Activated CD8-positive, alpha-beta T cell treated with anti-CD3 and anti-CD28 coated beads for 36 hours (primary cell): ENCODE data around the gene DAB1. TPM values are rescaled to one million over a fixed set of nuclear protein-coding genes. Genes with fewer than 3 reads are reported as not detected.

Experiments used
- ATAC-seq: fragments of 200-7000 bp; cut with Tn5 transposase; one replicate; pipeline ENCODE4 v1.10.0; 2021; ENCODE audit warnings: mild to moderate bottlenecking, moderate library complexity
- CTCF ChIA-PET: fragments of 350-600 bp; sonication (Branson Sonifier 250); formaldehyde crosslinking; loops from one replicate; lab custom pipeline; 2021; ENCODE audit warnings: antibody characterized with exemption; lab: Charles Lee
- POLR2A ChIA-PET: fragments of 350-600 bp; sonication (Branson Sonifier 250); formaldehyde crosslinking; loops from one replicate; lab custom pipeline; 2021; ENCODE audit warnings: antibody characterized with exemption; lab: Charles Lee
- DNase-seq: peaks from one replicate; pipeline ENCODE4 v3.0.0-alpha.2; 2020
- H3K27ac Mint-ChIP-seq: one replicate; pipeline ENCODE4 v1.8.0; 2021; ENCODE audit warnings: mild to moderate bottlenecking, mixed read lengths
- H3K27me3 Mint-ChIP-seq: one replicate; pipeline ENCODE4 v1.8.0; 2021; ENCODE audit warnings: mixed read lengths
- H3K36me3 Mint-ChIP-seq: one replicate; pipeline ENCODE4 v1.8.0; 2021; ENCODE audit warnings: low read depth, mixed read lengths
- H3K4me1 Mint-ChIP-seq: one replicate; pipeline ENCODE4 v1.8.0; 2021; ENCODE audit warnings: low read depth, mixed read lengths
- H3K4me3 Mint-ChIP-seq: one replicate; pipeline ENCODE4 v1.8.0; 2021; ENCODE audit warnings: mild to moderate bottlenecking, moderate library complexity, mixed read lengths
- H3K9me3 Mint-ChIP-seq: one replicate; pipeline ENCODE4 v1.8.0; 2021; ENCODE audit warnings: mixed read lengths
- intact Hi-C: fragments of 100-400 bp; cut with micrococcal nuclease; formaldehyde crosslinking; loops from one replicate; pipeline ENCODE4 v1.10.0; 2022
- total RNA-seq, 2 experiments: library from RNA; stranded (reverse); gene quantifications; one replicate each; pipeline ENCODE4 v1.2.3, GENCODE V29; 2021
- TF ChIP-seq, protein P1 (sequence below): fragments of 200-600 bp; IDR thresholded peaks from one replicate; pipeline ENCODE4 v1.8.0; 2022; ENCODE audit warnings: antibody characterized with exemption, mild to moderate bottlenecking

DAB1 gene
- total RNA-seq, 2 experiments from 2014 or later = not detected

DNA sequence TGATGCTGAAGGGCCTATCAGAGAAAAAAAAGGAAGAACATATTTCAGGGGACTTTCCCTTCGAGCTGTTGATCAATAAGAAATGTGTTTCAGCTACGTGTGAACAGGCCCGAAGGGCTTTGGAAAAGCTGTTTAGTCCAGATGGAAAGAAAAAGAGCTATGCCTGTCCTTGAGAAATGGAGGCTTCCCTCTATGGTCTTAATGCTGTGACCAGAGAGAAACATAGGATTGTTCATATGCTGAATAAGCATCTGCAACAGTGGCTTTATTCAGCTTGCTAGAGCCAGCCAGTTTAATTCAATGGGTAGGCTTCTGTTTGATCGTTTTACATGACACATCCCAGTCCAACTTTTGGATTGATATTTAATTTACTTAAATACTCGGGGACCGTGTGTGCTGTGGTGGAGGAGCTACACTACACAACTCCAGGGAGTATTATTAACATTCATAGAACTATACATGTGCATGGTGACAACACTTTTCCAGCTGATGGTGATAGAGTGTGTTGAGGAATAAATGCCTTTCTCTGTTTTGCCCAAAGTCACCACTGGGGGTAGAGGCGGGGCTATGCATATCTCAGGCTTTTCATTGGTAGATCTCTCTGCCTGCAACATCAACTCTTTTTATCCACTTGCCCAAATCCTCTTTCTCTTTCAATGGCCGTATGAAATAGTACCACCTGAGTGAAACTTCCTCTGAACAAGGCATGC lies 351.3 kb downstream of the DAB1 start:
- H3K4me1 Mint-ChIP-seq = no peaks in the 10 kb centered on the region
- CTCF ChIA-PET = no interaction called here

DNA sequence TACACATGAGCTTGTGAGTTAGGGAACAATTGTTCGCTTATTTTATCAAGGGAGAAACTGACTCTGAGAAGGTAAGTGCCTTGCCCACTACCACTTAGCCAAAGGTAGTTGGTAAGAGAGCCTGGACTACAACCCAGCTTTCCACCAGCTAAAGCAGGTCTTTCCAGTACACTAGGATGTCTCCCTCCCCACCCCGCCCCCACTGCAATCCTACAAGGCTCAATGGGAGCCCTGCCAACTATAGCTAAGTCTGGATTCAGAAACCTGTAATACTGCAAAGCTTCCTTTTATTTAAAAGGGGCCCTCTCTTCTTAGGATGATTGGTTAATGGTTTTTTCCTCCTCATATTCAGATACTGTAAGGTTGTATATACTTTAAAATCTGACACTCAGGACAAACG lies 356.0 kb downstream of the DAB1 start:
- no peak for ATAC-seq
- POLR2A ChIA-PET = no interaction called here
- TF ChIP-seq, protein P1, sequence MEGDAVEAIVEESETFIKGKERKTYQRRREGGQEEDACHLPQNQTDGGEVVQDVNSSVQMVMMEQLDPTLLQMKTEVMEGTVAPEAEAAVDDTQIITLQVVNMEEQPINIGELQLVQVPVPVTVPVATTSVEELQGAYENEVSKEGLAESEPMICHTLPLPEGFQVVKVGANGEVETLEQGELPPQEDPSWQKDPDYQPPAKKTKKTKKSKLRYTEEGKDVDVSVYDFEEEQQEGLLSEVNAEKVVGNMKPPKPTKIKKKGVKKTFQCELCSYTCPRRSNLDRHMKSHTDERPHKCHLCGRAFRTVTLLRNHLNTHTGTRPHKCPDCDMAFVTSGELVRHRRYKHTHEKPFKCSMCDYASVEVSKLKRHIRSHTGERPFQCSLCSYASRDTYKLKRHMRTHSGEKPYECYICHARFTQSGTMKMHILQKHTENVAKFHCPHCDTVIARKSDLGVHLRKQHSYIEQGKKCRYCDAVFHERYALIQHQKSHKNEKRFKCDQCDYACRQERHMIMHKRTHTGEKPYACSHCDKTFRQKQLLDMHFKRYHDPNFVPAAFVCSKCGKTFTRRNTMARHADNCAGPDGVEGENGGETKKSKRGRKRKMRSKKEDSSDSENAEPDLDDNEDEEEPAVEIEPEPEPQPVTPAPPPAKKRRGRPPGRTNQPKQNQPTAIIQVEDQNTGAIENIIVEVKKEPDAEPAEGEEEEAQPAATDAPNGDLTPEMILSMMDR = no peak
- CTCF ChIA-PET = no interaction called here
- Mint-ChIP-seq H3K4me1 (no peaks in the 10 kb centered on the region), H3K36me3 (no peaks in the 10 kb centered on the region), H3K27ac (no peak overlapping the region), H3K27me3 (peaks cover 2% of the 10 kb centered on the region), H3K4me3 (no peak overlapping the region), H3K9me3 (no peaks in the 10 kb centered on the region)
- intact Hi-C loops = no loop called here
- DNase-seq = no peak

More for the DNA sequence above, 351.3 kb downstream of the DAB1 start:
- TF ChIP-seq, protein P1 = no peak
- Mint-ChIP-seq H3K27ac (no peak overlapping the region), H3K27me3 (peaks cover 2% of the 10 kb centered on the region), H3K4me3 (no peak overlapping the region), H3K36me3 (no peaks in the 10 kb centered on the region), H3K9me3 (no peaks in the 10 kb centered on the region)
- no peak for DNase-seq
- no peak for ATAC-seq
- POLR2A ChIA-PET = no interaction called here
- intact Hi-C loops = no loop called here

DNA sequence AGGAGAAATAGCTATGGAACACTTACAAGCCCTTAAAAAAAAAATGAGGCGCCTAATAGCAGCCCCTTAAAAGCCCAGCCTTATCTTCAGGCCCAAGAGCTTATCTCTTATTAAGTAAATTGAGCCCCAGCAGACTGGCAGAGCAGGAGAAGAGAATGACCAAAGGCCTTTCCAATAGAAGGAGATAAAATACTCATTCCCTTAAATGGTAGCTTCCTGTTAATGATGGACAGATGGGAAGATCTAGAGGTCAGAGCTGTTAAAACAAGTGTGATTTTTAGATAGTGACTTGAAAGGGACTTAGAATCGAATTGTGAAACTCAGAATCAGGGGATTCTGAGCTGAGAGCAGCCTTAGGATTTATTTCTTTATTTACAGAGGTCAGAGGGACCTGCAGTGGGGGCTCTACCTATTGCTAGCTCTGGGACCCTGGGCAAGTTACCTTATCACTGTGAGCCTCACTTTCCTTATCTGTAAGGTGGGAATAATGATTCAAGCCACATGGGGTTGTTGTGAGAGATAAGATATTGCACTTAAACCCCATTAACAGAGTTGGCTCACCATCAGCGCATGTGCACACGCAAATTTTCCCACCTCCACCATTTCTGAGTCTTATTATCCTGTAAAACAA lies 356.8 kb downstream of the DAB1 start:
- H3K4me1 Mint-ChIP-seq = no peaks in the 10 kb centered on the region
- ATAC-seq = no peak
- ChIA-PET POLR2A (no interaction called here), CTCF (no interaction called here)
- no peaks in the 10 kb centered on the region for H3K36me3 Mint-ChIP-seq
- intact Hi-C loops = no loop called here
- H3K4me3 Mint-ChIP-seq = no peak overlapping the region
- H3K27ac Mint-ChIP-seq = no peak overlapping the region
- no peaks in the 10 kb centered on the region for H3K9me3 Mint-ChIP-seq
- TF ChIP-seq, protein P1 = no peak
- peaks cover 4% of the 10 kb centered on the region for H3K27me3 Mint-ChIP-seq
- no peak for DNase-seq

DNA sequence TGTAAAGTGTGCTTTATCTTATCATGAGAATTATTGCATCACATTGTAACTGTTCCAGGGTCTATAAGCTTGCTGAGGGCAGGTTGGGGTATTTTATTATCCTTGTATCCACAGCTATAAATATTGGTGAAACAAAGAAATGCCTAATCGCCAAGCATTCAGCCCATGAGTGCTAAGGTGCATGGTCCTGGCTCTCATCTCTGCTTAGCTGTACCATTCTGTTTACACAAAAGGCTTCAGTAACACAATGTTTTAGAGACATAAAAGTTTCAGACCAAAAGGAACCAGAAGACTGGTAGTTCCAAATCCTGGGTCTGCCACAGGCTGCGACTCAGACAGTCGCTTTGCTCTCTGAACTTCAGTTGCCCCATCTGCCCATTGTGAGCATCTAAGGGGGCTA lies 358.4 kb downstream of the DAB1 start:
- POLR2A ChIA-PET = no interaction called here
- TF ChIP-seq, protein P1 = no peak
- no peak overlapping the region for H3K27ac Mint-ChIP-seq
- CTCF ChIA-PET = no interaction called here
- no peaks in the 10 kb centered on the region for H3K4me1 Mint-ChIP-seq
- H3K36me3 Mint-ChIP-seq = no peaks in the 10 kb centered on the region
- H3K4me3 Mint-ChIP-seq = no peak overlapping the region
- peaks cover 4% of the 10 kb centered on the region for H3K27me3 Mint-ChIP-seq
- no peaks in the 10 kb centered on the region for H3K9me3 Mint-ChIP-seq
- ATAC-seq = no peak
- intact Hi-C loops = no loop called here
- no peak for DNase-seq

DNA sequence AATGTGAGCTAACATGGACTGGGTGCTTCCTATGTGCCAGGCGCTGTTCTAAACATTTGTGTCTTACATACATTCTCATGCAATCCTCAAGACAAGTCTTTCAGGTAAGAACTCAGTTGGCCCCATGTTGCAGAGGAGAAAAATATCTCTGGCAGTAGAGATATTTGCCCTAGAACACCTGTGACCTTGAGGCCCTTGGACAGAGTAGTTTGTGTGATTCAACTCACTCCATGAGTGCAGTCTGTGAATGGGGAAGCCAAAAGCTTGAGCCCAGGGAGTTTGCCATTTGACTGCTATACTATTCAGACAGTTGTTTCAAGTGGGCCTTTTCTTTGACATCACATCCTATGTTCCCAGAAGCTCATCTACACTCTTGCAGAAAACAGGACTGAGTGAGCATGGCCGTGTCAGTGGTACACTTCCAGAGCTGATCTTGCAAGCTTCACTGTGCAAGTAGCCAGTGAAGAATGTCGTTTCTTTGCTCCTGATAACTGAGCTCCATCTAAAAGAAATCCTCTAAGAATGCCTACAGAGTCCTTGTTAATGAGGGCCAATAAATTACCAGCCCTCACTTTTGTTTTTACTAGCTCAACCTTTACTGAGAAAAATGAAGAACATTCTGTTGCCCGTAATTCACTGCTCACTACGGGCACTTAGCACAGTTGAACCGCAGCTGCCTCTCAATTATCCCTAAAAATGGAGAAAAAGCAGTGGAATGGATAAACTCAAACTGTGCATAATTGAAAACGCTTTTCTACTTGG lies 359.3 kb downstream of the DAB1 start:
- Mint-ChIP-seq H3K27me3 (peaks cover 4% of the 10 kb centered on the region), H3K9me3 (no peaks in the 10 kb centered on the region), H3K27ac (no peak overlapping the region), H3K4me1 (no peaks in the 10 kb centered on the region), H3K36me3 (no peaks in the 10 kb centered on the region), H3K4me3 (no peak overlapping the region)
- POLR2A ChIA-PET = no interaction called here
- intact Hi-C loops = no loop called here
- TF ChIP-seq, protein P1 = no peak
- CTCF ChIA-PET = no interaction called here
- DNase-seq = no peak
- ATAC-seq = no peak
